ENCODE measurements around the gene POLD2.

DNA sequence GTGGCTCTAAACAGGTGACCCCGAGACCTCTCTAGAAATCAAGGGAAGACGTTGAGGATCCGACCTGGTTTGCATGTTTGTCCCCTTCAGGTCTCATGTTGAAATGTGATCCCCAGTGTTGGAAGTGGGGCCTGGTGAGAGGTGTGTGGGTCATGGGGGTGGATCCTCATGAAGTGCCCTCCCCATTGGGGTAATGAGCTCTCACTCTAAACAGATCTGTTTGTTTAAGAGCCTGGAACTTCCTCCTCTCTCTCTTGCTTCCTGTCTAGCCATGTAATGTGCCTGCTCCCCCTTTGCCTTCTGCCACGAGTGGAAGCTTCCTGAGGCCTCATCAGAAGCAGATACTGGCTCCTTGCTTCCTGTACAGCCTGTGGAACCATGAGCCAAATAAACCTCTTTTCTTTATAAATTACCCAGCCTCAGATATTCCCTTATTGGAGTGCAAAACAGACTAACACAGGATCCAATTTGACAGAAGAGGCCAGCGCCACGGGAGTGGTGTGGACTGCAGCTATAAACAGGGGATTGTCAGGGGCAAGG is 30.2 kb downstream of the POLD2 start:
- TF ChIP-seq, protein P1, sequence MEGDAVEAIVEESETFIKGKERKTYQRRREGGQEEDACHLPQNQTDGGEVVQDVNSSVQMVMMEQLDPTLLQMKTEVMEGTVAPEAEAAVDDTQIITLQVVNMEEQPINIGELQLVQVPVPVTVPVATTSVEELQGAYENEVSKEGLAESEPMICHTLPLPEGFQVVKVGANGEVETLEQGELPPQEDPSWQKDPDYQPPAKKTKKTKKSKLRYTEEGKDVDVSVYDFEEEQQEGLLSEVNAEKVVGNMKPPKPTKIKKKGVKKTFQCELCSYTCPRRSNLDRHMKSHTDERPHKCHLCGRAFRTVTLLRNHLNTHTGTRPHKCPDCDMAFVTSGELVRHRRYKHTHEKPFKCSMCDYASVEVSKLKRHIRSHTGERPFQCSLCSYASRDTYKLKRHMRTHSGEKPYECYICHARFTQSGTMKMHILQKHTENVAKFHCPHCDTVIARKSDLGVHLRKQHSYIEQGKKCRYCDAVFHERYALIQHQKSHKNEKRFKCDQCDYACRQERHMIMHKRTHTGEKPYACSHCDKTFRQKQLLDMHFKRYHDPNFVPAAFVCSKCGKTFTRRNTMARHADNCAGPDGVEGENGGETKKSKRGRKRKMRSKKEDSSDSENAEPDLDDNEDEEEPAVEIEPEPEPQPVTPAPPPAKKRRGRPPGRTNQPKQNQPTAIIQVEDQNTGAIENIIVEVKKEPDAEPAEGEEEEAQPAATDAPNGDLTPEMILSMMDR (IDR thresholded peaks at IDR 0.05; ENCODE audit: low read depth, low read length, poor library complexity, severe bottlenecking), result no peak
- no peak for TF ChIP-seq EZH2phosphoT487 (IDR thresholded peaks at IDR 0.05; ENCODE audit: borderline replicate concordance, low read length)

Measured in DOHH2 (cell line).